HG02623 (cell line): ENCODE results near the gene MEFV.
"Not testable (repeated sequence)": the region's sequence is repeated elsewhere in the genome, so short reads cannot be mapped to it uniquely, and the experiment has no call there.

ENCODE experiments used
- ATAC-seq: cut with Tn5 transposase; IDR thresholded peaks from one replicate; pipeline ENCODE4 v1.9.1; 2021; ENCODE audit warnings: moderate library complexity; ENCODE audit not compliant: unreplicated experiment

MEFV gene

DNA sequence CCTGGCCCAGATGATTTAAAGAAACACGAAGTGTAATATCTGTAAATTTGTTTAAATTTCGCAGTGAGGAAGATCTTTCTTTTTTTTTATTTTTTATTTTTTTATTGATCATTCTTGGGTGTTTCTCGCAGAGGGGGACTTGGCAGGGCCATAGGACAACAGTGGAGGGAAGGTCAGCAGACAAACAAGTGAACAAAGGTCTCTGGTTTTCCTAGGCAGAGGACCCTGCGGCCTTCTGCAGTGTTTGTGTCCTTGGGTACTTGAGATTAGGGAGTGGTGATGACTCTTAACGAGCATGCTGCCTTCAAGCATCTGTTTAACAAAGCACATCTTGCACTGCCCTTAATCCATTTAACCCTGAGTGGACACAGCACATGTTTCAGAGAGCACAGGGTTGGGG is 14.3 kb upstream of the MEFV start:
- not testable (repeated sequence) for ATAC-seq

DNA sequence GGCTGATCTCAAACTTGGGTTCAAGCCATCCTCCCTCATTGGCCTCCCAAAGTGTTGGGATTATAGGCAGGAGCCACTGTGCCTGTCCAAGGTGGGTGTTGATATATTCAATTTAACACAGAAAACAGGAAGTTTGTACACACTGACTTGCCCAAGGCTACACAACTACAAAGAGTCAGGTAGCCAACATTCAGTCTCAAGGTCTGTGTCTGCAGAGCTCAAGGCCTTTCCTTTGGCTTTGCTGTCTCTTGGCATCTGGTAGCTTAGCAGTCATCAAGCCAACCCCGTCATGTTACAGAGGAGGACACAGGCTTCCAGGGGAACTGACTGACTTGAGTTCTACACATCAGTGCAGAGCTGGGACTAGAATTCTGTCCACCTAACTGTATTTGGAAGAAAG is 11.9 kb upstream of the MEFV start:
- no peak for ATAC-seq

DNA sequence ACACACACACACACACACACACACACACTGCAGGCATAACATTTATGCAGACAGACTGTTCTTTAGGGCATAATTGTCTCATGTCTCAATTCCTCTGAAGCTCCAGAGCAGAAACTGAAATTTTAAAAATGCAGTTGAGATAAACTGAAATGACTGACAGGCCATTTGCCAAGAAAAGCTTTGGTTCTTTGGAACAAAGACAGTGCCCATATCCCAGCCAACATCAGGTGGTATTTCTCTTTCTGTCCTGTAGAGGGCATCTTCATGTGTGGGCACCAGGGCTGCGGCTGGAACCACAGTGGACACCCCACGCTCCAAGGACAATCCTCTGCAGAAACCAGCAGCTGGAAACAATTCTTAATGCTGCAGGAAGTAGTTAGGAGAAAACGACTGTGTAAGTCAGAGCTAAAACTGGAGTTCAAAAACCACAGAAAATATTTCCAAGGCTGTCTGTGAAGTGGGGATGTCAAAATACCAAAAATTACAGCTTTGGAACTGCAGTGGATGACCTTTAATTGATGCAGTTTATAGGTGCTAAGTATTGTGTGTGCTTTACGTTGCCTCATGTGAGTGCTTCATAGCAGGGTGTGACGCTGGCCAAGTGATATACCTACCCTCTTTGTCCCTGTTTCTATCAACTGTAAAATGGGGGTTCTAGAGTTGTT is 10.6 kb upstream of the MEFV start:
- ATAC-seq: no peak

GRCh38 chr16:3264137-3265036 is 8.0 kb upstream of the MEFV start:
- peak; percentile 72 for ATAC-seq

DNA sequence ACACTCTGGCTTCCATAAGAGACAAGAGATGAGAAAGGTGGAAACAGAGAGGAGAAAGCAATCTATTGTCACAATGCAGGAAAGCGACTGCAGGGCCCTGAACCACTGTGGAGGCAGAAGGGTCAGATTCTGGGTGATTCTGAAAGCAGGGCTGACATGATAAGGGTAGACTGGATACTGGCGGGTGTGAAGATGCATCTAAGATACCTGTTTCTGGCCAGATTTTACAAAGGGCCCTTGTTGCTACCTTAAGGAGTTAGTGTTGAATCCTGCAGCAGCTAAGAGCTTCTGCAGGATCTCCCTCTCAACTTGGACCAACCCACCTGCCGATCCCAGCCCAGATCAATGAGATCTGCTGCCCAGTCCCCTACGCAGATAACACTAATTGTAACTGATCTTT is 6.1 kb upstream of the MEFV start:
- no peak for ATAC-seq

DNA sequence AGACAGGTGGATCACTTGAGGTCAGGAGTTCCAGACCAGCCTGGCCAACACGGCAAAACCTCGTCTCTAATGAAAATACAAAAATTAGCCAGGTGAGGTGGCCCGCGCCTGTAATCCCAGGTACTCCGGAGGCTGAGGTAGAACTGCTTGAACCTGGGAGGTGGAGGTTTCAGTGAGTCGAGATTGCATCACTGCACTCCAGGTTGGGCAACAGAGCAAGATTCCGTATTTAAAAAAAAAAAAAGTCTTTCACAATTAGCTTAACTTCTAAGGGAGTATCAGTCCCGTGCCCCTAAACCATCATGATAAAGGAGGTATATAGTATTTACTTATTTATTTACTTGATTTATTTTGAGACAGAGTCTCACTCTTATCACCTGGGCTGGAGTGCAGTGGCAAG is 3.4 kb upstream of the MEFV start:
- no peak for ATAC-seq

- no peak for ATAC-seq
These were observed 533 bp upstream of the MEFV start for GRCh38 chr16:3256866-3257465.

DNA sequence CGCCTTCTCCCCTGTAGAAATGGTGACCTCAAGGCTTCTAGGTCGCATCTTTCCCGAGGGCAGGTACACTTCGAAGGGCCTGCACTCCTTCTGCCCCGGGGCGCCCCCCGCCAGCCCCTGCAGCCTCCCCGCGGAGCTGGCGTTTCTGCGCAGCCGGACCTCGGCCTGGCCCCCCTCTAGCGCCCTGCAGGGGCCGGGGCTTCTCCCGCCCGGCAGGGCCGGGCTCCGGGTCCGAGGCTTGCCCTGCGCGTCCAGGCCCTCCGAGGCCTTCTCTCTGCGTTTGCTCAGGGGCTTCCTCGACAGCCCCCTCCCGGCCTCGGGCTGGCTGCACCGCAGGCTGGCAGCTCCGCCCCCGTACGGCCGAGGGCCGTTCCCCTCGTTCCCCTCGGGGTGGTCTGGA is 2.1 kb downstream of the MEFV start:
- no peak for ATAC-seq

GRCh38 chr16:3252967-3253366 is 3.5 kb downstream of the MEFV start:
- ATAC-seq: no peak

GRCh38 chr16:3249451-3249850 is 7.0 kb downstream of the MEFV start:
- ATAC-seq: no peak

DNA sequence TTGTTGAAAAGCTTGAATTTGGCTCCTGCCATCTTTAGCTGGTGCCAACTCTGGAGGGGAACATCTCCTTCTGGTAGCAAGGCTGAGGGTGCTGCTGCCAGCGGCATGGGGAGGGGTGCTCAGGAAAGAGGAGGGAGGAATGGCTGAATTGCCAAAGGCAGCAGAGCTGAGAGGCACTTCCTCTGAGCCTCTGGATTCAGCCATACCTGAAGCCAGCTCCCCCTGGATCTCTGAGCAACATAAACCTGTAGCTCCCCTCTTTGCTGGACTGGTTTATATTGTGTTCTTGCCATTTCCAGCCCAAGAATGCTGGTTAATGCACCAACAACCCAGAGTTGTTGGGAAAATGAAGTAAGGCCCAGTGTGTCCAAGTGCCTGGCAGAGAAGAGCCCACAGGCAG is 7.4 kb downstream of the MEFV start:
- ATAC-seq: no peak

GRCh38 chr16:3248596-3248995 is 7.8 kb downstream of the MEFV start:
- ATAC-seq: no peak

- no peak for ATAC-seq
These were observed 9.6 kb downstream of the MEFV start for GRCh38 chr16:3246876-3247275.

- no peak for ATAC-seq
These were observed 10.4 kb downstream of the MEFV start for GRCh38 chr16:3246002-3246401.

- no peak for ATAC-seq
These were observed 12.6 kb downstream of the MEFV start for GRCh38 chr16:3243882-3244281.

DNA sequence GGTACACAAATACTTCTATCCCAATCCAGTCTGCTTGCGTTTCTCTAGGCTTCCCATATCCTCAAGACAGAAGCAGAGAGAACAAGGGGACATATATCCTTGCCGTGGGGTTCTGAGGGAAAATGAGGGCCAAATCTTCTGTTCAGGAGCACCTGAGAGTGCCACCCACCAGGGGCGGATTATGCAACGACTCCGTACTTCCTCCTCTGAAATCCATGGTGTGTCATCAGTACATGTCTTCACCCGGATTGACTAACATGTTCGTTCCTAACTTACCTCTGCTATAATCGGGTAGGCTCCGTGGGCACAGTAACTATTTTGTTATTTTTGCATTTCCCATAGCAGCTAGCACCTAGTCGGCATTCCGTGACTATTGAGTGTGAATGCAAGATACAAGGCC is 13.7 kb downstream of the MEFV start:
- ATAC-seq: no peak

DNA sequence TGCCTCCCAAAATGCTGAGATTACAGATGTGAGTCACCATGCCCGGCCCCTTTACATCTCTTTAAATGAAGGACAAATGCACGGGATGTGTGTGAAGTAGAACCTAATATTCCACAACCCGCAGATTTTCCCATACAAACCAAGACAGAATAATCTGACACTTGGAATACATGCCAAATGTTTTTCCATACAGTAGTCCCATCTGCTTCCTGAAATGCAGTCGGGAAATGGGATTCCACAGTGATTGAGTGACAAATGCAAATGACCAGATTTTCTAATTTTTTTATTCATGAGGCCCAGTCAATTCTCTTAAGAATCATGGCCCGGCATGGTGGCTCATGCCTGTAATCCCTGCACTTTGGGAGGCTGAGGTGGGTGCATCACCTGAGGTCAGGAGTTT is 14.7 kb downstream of the MEFV start:
- ATAC-seq: no peak

DNA sequence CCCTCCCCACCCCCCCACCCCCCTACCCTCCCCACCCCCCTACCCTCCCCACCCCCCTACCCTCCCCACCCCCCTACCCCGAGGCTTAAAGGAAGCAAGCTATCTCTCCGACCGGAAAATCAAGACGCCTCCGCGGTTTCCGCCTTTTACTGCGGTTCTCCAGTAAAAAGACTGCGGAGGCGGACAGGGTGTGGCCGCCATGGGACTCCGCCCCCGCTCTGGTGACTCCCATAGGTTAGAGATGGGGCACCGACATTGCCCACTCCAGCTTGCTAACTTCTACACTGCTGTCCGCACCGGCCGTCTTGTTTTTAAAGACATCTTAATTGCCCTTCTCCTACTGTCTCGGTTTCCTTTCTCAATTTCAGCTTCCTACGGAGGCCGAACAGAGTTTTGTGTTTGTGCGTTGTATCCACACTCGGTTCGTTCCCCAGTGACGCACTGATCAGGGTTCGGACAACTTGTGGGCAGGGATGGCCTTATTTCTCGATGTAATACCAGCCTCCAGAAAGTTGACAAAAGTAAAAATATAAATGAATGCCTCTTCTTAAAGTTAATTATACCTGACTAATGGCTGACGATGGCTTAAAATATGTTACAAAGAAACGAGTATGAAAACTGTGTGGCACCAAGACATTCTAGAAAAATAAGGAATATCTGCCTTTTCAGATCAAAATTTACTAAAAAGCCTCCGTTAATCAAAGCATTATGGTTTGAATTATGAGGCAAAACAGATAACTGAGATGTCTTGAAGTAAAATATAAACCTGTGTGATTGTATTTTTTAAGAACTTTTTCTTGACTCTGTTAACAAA is 20.4 kb downstream of the MEFV start:
- ATAC-seq: no peak

- ATAC-seq: peak; percentile 94
These were observed 21.4 kb downstream of the MEFV start, which contains the start of gene ZNF200 for GRCh38 chr16:3234857-3235561. TSS of gene ZNF200 (minus strand) at chr16:3235158. CDS start at chr16:3233755, 1,403 bp downstream.

DNA sequence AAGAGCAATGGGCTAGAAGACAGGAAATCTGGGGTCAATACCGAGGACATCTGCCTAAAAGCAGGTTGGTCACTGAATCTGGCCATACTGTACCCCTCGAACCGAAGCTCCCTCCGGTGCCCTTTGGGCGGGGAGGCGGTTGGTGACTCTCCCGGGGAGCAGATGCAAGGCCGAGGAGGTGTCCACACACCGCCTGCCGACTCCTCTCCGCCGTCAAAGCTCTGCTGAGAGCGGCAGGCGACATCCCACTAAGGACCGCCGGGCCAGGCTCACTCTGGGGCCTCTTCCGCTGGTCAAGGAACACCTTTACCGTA is 21.9 kb downstream of the MEFV start:
- no peak for ATAC-seq
